ENCODE results near the gene LIPH.
A peak's percentile ranks its signal among the peaks of the same experiment; 100 is the strongest.
"Not testable (repeated sequence)": the region's sequence is repeated elsewhere in the genome, so short reads cannot be mapped to it uniquely, and the experiment has no call there.

The LIPH gene

GRCh38 chr3:185552358-185552877, at the start of gene LIPH:
LIPH (minus strand) TSS chr3:185552588; CDS start chr3:185552471, 117 bp downstream.
- DNase-seq (ENCODE audit: low read depth): peak; percentile 27

DNA sequence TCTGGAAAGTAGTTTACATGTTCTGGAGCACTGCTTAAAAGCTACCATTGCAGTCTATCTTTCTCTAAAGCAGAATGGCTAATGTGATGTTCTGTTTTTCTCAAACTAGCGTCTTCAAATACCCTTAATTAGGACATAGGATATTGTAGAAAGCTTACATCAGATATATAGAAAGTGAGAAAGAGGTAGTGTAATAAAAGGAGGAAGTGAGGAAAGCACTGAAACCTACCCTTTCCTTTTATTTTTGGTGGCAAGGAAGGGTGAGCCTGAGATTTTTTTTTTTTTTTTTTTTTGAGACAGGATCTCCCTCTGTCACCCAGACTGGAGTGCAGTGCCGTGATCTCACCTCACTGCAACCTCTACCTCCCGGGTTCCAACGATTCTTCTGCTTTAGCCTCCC, 43.1 kb upstream of the LIPH start:
- DNase-seq (ENCODE audit: low read depth): no peak

DNA sequence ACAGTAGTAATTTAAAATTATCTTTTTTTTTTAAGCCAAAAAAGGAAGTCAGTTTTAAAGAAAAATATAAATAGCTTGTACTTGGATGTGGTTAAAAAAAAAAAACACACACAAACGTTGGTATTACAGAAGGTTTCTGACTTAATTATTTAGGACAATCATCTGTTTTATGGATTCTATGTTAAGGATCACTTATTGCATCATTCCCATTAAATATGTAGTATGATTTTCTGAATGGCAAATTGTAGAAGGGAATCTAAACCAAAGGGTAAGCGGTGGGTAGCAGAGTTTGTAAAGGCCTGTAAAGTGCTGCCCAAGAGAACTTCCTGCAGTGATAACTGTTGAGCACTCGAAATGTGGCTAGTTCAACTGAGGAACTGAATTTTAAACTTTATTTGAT, 41.7 kb upstream of the LIPH start:
- DNase-seq (ENCODE audit: low read depth): no peak

DNA sequence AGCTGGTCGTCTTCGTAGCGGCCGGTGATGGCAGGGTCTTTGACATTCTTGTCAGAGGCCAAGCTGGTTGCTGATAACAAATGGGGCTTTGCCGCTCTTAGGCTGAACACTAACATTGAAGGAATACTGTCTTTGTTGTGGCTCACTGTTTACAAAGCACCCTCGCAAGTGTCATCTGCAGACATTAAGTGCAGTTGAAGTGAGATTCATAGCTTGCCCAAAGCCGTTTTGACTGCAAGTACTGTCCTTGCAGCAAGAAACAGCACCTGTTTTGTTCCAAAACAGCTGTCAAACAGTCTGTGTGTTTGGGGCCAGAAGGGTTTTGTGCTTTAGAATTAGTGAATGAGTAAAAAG, 34.3 kb upstream of the LIPH start:
- DNase-seq (ENCODE audit: low read depth): no peak

DNA sequence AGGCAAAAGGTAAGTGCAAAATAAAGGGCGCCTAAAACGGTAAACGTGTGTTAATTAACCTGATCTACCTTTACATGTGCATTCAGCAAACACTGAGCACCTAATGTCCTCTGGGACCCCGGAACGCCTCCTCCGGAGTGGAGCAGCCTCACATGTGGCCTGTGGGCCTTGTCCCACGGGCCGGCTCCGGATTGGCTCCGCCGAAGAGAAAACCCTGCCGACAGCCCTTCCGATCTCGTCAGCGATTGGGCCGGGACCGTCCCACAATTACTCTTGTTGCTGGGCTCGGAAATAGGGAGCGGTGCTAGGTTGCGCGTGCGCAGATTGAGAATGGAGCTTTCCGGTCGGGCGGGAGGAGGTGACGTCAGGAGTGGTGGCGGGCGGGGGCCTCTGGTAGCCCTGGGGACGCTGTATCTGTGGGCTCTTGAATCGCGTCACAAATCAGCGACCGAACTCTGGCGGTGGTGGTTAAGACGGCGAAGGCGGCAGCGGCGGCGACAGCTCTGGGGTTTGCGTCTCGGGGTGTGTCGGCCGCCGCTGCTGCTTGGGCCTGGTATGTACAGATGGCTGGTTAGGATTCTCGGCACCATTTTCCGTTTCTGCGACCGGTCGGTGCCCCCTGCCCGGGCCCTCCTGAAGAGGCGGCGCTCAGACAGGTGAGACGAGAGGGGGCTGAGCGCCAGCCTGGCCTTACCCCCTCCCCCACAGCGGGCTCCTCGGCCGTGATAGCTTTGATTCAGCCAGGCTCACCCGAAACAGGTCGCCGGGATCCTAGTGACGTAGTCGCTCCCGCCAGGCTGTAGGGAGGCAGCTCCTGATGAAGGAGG, 33.7 kb upstream of the LIPH start, which contains the start of gene SENP2:
Gene SENP2, plus strand, starts transcription at position 437 of the 827 bp plus-strand sequence. Its CDS starts 119 bp downstream, at position 556.
- peak; percentile 99 for DNase-seq (ENCODE audit: low read depth)

- DNase-seq (ENCODE audit: low read depth): no peak
Measured at GRCh38 chr3:185585518-185585858, 33.1 kb upstream of the LIPH start.

DNA sequence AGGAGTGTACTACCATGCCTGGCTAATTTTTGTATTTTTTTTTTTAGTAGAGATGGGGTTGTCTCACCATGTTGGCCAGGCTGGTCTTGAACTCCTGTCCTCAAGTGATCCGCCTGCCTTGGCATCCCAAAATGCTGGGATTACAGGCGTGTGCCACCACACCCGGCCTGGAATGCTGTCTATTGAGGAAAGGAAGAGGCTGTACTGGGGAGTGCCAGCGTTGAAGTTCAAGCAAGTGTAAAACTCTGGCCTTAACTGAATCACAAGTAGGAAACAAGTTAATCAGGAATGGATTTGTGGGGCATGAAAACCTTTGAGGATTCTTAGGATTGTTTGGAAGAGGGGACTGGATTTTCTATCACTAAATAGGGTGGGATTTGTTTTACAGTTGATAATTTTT, 32.3 kb upstream of the LIPH start:
- DNase-seq (ENCODE audit: low read depth): no peak

GRCh38 chr3:185583925-185584324, 31.5 kb upstream of the LIPH start:
- no peak for DNase-seq (ENCODE audit: low read depth)

- no peak for DNase-seq (ENCODE audit: low read depth)
Measured at GRCh38 chr3:185582871-185583270, 30.5 kb upstream of the LIPH start.

GRCh38 chr3:185582236-185582635, 29.8 kb upstream of the LIPH start:
- no peak for DNase-seq (ENCODE audit: low read depth)

- not testable (repeated sequence) for DNase-seq (ENCODE audit: low read depth)
Measured at GRCh38 chr3:185575108-185575869, 22.9 kb upstream of the LIPH start.

DNA sequence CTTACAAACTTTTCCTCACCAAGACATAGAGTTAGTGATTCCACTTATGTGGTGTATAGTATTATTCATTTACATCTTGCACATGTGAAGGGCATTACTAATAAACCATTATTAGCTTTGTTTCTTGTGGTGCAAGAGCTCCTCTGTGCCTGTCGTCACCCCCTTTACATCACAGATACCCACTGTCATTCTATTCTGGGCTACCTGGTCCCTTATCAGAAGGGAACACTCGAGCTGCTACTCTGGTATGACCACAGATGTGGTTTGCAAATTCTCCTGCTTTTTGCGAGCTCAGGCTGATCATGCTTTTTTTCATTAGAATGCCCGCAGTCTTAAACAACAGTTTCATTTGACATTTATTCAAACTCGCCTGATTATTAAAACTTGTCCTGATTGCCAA, 19.8 kb upstream of the LIPH start:
- no peak for DNase-seq (ENCODE audit: low read depth)

- no peak for DNase-seq (ENCODE audit: low read depth)
Measured at GRCh38 chr3:185561958-185562357, 9.6 kb upstream of the LIPH start.

- DNase-seq (ENCODE audit: low read depth): no peak
Measured at GRCh38 chr3:185561374-185561943, 9.1 kb upstream of the LIPH start.

DNA sequence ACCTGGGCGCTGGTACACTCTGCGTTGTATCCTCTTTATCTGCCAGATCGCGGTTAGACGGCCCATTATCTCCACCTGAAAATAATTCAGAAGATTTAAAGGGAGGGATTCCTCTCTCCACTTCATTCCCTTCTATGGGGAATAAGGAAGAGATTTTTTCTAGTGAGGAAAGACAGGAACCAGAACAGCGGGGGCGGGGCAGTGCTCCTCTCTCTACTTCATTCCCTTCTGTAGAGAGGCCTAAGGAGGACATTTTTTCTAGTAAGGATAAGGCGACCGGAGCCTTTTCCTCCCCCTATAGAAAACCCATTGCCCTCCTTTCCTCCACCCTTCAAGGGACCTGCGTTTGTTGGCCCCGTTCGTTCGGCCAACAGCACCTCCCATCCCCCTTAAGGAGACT, 8.3 kb upstream of the LIPH start:
- no peak for DNase-seq (ENCODE audit: low read depth)

GRCh38 chr3:185559706-185560090, 7.3 kb upstream of the LIPH start:
- no peak for DNase-seq (ENCODE audit: low read depth)

DNA sequence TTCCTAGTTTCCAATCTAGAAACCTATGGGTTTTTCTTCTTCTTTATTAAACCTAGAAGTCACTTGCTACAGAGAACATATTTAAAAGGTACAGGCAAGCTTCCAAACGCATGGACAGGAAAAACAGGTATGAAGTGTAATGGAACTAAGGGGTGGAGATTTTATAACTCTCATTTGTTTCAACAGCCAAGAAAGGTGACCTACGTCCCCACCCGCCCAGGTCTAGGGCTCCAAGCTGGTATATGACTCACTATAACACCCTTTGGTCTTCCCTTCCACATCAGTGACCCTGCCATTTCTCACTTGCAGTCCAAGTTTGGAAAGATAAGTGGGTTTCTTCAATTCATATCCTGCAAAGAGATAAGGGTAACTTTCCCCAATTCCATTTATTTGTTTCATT, 6.0 kb upstream of the LIPH start:
- no peak for DNase-seq (ENCODE audit: low read depth)

DNA sequence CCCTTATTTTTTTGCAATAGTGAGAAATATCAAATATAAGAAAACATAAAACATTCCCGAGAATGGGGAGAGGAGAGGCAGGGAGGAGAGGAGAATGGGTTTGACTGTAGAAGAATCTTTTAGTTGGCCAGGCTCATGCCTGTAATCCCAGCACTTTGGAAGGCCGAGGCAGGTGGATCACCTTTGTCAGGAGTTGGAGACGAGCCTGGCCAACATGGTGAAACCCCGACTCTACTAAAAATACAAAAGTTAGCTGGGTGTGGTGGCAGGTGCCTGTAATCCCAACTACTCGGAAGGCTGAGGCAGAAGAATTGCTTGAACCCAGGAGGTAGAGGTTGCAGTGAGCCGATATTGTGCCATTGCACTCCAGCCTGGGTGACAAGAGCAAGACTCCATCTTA, 4.3 kb upstream of the LIPH start:
- DNase-seq (ENCODE audit: low read depth): not testable (repeated sequence)

- no peak for DNase-seq (ENCODE audit: low read depth)
Measured at GRCh38 chr3:185555860-185556347, 3.5 kb upstream of the LIPH start.

GRCh38 chr3:185555101-185555501, 2.7 kb upstream of the LIPH start:
- DNase-seq (ENCODE audit: low read depth): no peak

DNA sequence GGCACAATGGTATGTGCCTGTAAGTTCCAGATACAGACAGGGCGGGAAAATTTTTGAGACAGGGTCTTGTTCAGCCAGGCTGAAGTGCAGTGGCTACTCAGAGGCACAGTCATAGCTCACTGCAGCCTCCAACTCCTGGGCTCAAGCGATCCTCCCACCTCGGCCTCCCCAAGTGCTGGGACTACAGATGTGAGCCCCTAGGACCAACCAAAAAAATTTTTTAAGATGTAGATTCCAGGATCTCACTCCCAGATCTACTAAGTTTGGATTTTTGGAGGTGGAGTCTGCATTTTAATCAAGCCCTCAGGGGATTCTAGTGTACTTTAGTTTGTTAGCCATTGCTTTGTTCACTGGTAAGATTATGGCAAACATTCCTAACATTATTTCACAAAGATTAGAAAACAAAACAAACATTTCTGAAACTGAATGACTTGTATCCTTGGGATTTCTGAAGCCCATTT, 2.7 kb downstream of the LIPH start:
- DNase-seq (ENCODE audit: low read depth): no peak

- DNase-seq (ENCODE audit: low read depth): no peak
Measured at GRCh38 chr3:185549122-185549521, 3.3 kb downstream of the LIPH start.

DNA sequence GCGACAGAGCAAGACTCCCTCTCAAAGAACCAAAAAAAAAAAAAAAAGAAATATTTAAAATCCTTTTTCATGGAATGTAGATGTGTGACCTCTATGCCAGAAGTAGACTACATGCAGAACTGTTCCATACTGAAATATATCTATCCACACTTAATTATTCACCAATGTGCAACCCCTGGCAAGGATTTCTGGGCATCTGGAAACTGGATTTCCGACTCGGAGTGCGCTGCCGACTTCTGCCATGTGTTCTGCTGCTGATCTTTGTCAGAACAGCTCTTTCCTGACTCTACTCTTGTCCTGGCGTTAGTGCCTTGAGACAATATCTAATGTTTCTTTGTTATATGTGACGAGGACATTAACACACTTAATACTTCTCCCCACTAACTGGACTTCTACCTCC, 11.7 kb downstream of the LIPH start:
- DNase-seq (ENCODE audit: low read depth): no peak

All from activated T-cell treated with anti-CD3 and anti-CD28 coated beads for 48 hours (primary cell).